ENCODE measurements around the gene MYMK.

GRCh38 chr9:133478851-133479711 is 45.7 kb downstream of the MYMK start, which contains the start of gene SLC2A6:
- TF ChIP-seq ZNF274 (CRISPR knock-in tag; IDR thresholded peaks at IDR 0.05) (no peak), ZNF207 (IDR thresholded peaks at IDR 0.05; ENCODE audit: borderline replicate concordance) (no peak), POLR2A (IDR thresholded peaks at IDR 0.05; ENCODE audit: insufficient read depth in 1 of 2, low read depth in 2 of 2, low read length in 2 of 2) (no peak), MYNN (CRISPR knock-in tag; IDR thresholded peaks at IDR 0.05; ENCODE audit: low read depth) (no peak)
